Suprapubic skin (tissue), 4 donors: Measurements from ENCODE around the gene OR10P1. TPM values are rescaled to one million over a fixed set of nuclear protein-coding genes. Genes with fewer than 3 reads are reported as not detected.

ENCODE experiments used
- DNase-seq, 2 donors: peaks; one replicate each; pipeline ENCODE4 v3.0.0-alpha.2; 2019; ENCODE audit warnings: low spot score in 2 of 2
- H3K27ac ChIP-seq: fragments of 200-600 bp; sonication (generic); one replicate; pipeline ENCODE4 v1.5.1; 2019
- H3K27me3 ChIP-seq: fragments of 200-600 bp; sonication (generic); one replicate; pipeline ENCODE4 v1.5.1; 2019
- H3K36me3 ChIP-seq: fragments of 200-600 bp; sonication (generic); one replicate; pipeline ENCODE4 v1.5.1; 2019
- H3K4me1 ChIP-seq: fragments of 200-600 bp; sonication (generic); one replicate; pipeline ENCODE4 v1.5.1; 2019
- H3K4me3 ChIP-seq: fragments of 200-600 bp; sonication (generic); one replicate; pipeline ENCODE4 v1.5.1; 2019; ENCODE audit warnings: mild to moderate bottlenecking
- H3K9me3 ChIP-seq: fragments of 200-600 bp; sonication (generic); one replicate; pipeline ENCODE4 v1.5.1; 2019
- CTCF ChIP-seq, 2 donors: fragments of 200-600 bp in 1 of 2; fragments of 450-650 bp in 1 of 2; sonication (generic) in 1 of 2; IDR thresholded peaks; one replicate each; pipeline ENCODE4 v1.5.1; 2016 to 2019; ENCODE audit warnings: antibody characterized with exemption in 2 of 2, mild to moderate bottlenecking in 1 of 2, moderate library complexity in 1 of 2
- EP300 ChIP-seq: sonication (generic); formaldehyde crosslinking; IDR thresholded peaks from one replicate; pipeline ENCODE4 v1.6.1; 2017; ENCODE audit warnings: antibody characterized with exemption
- POLR2A ChIP-seq, 2 donors: fragments of 450-650 bp; IDR thresholded peaks; one replicate each; pipeline ENCODE4 v1.6.1; 2017; ENCODE audit warnings: antibody characterized with exemption in 2 of 2, mild to moderate bottlenecking in 2 of 2, moderate library complexity in 2 of 2
- POLR2AphosphoS5 ChIP-seq, 3 donors: sonication (generic); formaldehyde crosslinking; IDR thresholded peaks; one replicate each; pipeline ENCODE4 v1.6.1; 2017; ENCODE audit warnings: antibody characterized with exemption in 3 of 3
- WGBS: methylation state at CpG from one replicate; pipeline ENCODE4 v1.1.5; 2018; 5-methylcytosine and 5-hydroxymethylcytosine counted together
- total RNA-seq, 4 donors: library from RNA; depleted of rRNA; stranded (reverse); fragments of >200 nt; gene quantifications; one replicate each; pipeline ENCODE4 v1.1.0, GENCODE V29; 2016

Gene OR10P1
- total RNA-seq, 4 donors from 2014 or later, result not detected

- Histone ChIP-seq H3K27ac (no peak overlapping the region), H3K36me3 (no peaks in the 10 kb centered on the region), H3K9me3 (peaks cover 6% of the 10 kb centered on the region), H3K4me1 (peaks cover 4% of the 10 kb centered on the region), H3K4me3 (no peak overlapping the region), H3K27me3 (no peaks in the 10 kb centered on the region)
- TF ChIP-seq POLR2AphosphoS5 (IDR thresholded peaks at IDR 0.05), result no peak
- TF ChIP-seq EP300, result no peak
- no peak for TF ChIP-seq CTCF (IDR thresholded peaks at IDR 0.05)
- TF ChIP-seq POLR2A (IDR thresholded peaks at IDR 0.05), result no peak
- WGBS, result 97% methylated on average over 1 of the region's 1 CpG
- no peak for DNase-seq
Observed at GRCh38 chr12:55614764-55615163, 21.9 kb upstream of the OR10P1 start.

- peaks cover 2% of the 10 kb centered on the region for H3K27me3 ChIP-seq
- peaks cover 6% of the 10 kb centered on the region for H3K9me3 ChIP-seq
- peaks cover 5% of the 10 kb centered on the region for H3K4me1 ChIP-seq
- TF ChIP-seq POLR2A (IDR thresholded peaks at IDR 0.05) (no peak), CTCF (IDR thresholded peaks at IDR 0.05) (peak; percentile 67 to 75)
- WGBS, result 6% methylated on average over 6 of the region's 6 CpGs
- H3K36me3 ChIP-seq, result no peaks in the 10 kb centered on the region
- no peak for DNase-seq
- H3K27ac ChIP-seq, result no peak overlapping the region
- no peak overlapping the region for H3K4me3 ChIP-seq
Observed at GRCh38 chr12:55619354-55620138, 17.1 kb upstream of the OR10P1 start.

- TF ChIP-seq POLR2AphosphoS5 (IDR thresholded peaks at IDR 0.05) (no peak), EP300 (no peak), POLR2A (IDR thresholded peaks at IDR 0.05) (no peak), CTCF (IDR thresholded peaks at IDR 0.05) (no peak)
- DNase-seq, result no peak
- no peaks in the 10 kb centered on the region for H3K36me3 ChIP-seq
Observed at GRCh38 chr12:55624056-55624455, 12.6 kb upstream of the OR10P1 start.

GRCh38 chr12:55626154-55626553, 10.5 kb upstream of the OR10P1 start:
- H3K9me3 ChIP-seq, result no peaks in the 10 kb centered on the region
- peaks cover 5% of the 10 kb centered on the region for H3K27me3 ChIP-seq
- no peak for DNase-seq
- 60% methylated on average over 4 of the region's 4 CpGs for WGBS
- H3K27ac ChIP-seq, result no peak overlapping the region
- no peaks in the 10 kb centered on the region for H3K4me1 ChIP-seq
- no peak for TF ChIP-seq EP300
- no peak for TF ChIP-seq POLR2AphosphoS5 (IDR thresholded peaks at IDR 0.05)
- TF ChIP-seq POLR2A (IDR thresholded peaks at IDR 0.05), result no peak
- no peak for TF ChIP-seq CTCF (IDR thresholded peaks at IDR 0.05)
- H3K36me3 ChIP-seq, result no peaks in the 10 kb centered on the region
- no peak overlapping the region for H3K4me3 ChIP-seq

More at GRCh38 chr12:55624056-55624455, 12.6 kb upstream of the OR10P1 start:
- H3K27ac ChIP-seq, result no peak overlapping the region
- H3K9me3 ChIP-seq, result no peaks in the 10 kb centered on the region
- H3K4me3 ChIP-seq, result no peak overlapping the region
- H3K4me1 ChIP-seq, result peaks cover 5% of the 10 kb centered on the region
- peaks cover 5% of the 10 kb centered on the region for H3K27me3 ChIP-seq

GRCh38 chr12:55629058-55629841, 7.4 kb upstream of the OR10P1 start:
- 72% methylated on average over 3 of the region's 3 CpGs for WGBS
- Histone ChIP-seq H3K27me3 (peaks cover 3% of the 10 kb centered on the region), H3K4me1 (no peaks in the 10 kb centered on the region), H3K4me3 (no peak overlapping the region), H3K36me3 (no peaks in the 10 kb centered on the region), H3K9me3 (no peaks in the 10 kb centered on the region), H3K27ac (no peak overlapping the region)
- no peak for DNase-seq
- TF ChIP-seq EP300, result no peak
- TF ChIP-seq POLR2A (IDR thresholded peaks at IDR 0.05), result no peak
- TF ChIP-seq CTCF (IDR thresholded peaks at IDR 0.05), result no peak
- TF ChIP-seq POLR2AphosphoS5 (IDR thresholded peaks at IDR 0.05), result no peak
